ENCODE data around the gene EEF1AKMT1. TPM values are rescaled to one million over a fixed set of nuclear protein-coding genes. Genes with fewer than 3 reads are reported as not detected.

Gene EEF1AKMT1
- total and polyA plus RNA-seq, 2 experiments from 2014 or later: 3.2 to 7.6 TPM

GRCh38 chr13:20713014-20713376, 60.8 kb downstream of the EEF1AKMT1 start (continued):
- TF ChIP-seq POLR2AphosphoS5 (IDR thresholded peaks at IDR 0.05; ENCODE audit: low read depth): no peak
- TF ChIP-seq, protein P1, sequence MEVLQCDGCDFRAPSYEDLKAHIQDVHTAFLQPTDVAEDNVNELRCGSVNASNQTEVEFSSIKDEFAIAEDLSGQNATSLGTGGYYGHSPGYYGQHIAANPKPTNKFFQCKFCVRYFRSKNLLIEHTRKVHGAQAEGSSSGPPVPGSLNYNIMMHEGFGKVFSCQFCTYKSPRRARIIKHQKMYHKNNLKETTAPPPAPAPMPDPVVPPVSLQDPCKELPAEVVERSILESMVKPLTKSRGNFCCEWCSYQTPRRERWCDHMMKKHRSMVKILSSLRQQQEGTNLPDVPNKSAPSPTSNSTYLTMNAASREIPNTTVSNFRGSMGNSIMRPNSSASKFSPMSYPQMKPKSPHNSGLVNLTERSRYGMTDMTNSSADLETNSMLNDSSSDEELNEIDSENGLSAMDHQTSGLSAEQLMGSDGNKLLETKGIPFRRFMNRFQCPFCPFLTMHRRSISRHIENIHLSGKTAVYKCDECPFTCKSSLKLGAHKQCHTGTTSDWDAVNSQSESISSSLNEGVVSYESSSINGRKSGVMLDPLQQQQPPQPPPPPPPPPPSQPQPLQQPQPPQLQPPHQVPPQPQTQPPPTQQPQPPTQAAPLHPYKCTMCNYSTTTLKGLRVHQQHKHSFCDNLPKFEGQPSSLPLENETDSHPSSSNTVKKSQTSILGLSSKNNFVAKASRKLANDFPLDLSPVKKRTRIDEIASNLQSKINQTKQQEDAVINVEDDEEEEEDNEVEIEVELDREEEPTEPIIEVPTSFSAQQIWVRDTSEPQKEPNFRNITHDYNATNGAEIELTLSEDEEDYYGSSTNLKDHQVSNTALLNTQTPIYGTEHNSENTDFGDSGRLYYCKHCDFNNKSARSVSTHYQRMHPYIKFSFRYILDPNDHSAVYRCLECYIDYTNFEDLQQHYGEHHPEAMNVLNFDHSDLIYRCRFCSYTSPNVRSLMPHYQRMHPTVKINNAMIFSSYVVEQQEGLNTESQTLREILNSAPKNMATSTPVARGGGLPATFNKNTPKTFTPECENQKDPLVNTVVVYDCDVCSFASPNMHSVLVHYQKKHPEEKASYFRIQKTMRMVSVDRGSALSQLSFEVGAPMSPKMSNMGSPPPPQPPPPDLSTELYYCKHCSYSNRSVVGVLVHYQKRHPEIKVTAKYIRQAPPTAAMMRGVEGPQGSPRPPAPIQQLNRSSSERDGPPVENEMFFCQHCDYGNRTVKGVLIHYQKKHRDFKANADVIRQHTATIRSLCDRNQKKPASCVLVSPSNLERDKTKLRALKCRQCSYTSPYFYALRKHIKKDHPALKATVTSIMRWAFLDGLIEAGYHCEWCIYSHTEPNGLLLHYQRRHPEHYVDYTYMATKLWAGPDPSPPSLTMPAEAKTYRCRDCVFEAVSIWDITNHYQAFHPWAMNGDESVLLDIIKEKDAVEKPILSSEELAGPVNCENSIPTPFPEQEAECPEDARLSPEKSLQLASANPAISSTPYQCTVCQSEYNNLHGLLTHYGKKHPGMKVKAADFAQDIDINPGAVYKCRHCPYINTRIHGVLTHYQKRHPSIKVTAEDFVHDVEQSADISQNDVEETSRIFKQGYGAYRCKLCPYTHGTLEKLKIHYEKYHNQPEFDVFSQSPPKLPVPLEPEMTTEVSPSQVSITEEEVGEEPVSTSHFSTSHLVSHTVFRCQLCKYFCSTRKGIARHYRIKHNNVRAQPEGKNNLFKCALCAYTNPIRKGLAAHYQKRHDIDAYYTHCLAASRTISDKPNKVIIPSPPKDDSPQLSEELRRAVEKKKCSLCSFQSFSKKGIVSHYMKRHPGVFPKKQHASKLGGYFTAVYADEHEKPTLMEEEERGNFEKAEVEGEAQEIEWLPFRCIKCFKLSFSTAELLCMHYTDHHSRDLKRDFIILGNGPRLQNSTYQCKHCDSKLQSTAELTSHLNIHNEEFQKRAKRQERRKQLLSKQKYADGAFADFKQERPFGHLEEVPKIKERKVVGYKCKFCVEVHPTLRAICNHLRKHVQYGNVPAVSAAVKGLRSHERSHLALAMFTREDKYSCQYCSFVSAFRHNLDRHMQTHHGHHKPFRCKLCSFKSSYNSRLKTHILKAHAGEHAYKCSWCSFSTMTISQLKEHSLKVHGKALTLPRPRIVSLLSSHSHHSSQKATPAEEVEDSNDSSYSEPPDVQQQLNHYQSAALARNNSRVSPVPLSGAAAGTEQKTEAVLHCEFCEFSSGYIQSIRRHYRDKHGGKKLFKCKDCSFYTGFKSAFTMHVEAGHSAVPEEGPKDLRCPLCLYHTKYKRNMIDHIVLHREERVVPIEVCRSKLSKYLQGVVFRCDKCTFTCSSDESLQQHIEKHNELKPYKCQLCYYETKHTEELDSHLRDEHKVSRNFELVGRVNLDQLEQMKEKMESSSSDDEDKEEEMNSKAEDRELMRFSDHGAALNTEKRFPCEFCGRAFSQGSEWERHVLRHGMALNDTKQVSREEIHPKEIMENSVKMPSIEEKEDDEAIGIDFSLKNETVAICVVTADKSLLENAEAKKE (CRISPR knock-in tag; IDR thresholded peaks at IDR 0.05): no peak
- no peak for TF ChIP-seq NANOG (IDR thresholded peaks at IDR 0.05; ENCODE audit: borderline replicate concordance)
- TF ChIP-seq EZH2phosphoT487 (IDR thresholded peaks at IDR 0.05; ENCODE audit: unreplicated experiment): no peak
- TF ChIP-seq STAT1 (IDR thresholded peaks at IDR 0.05; ENCODE audit: unreplicated experiment): no peak
- no peak for TF ChIP-seq JUNB (IDR thresholded peaks at IDR 0.05; ENCODE audit: unreplicated experiment)

GRCh38 chr13:20711301-20712044, 62.3 kb downstream of the EEF1AKMT1 start:
- peaks cover 11% of the 10 kb centered on the region for H3K4me1 ChIP-seq (ENCODE audit: insufficient read depth)
- peaks cover 14% of the 10 kb centered on the region for H3K27me3 Mint-ChIP-seq (ENCODE audit: insufficient read depth, low read depth, poor library complexity)
- H3K9me3 Mint-ChIP-seq: no peaks in the 10 kb centered on the region
- H3K4me2 ChIP-seq: no peak overlapping the region
- H3K27me3 ChIP-seq (ENCODE audit: insufficient read depth): no peaks in the 10 kb centered on the region; the same call in 1 of the 2 replicates
- H3K27ac ChIP-seq (ENCODE audit: low read depth): no peak overlapping the region
- H3K4me3 Mint-ChIP-seq: no peak overlapping the region
- H4K20me1 ChIP-seq (replicated peaks; ENCODE audit: insufficient read depth): no peaks in the 10 kb centered on the region
- peak; percentile 58 for ATAC-seq
- no peaks in the 10 kb centered on the region for H3F3A ChIP-seq (replicated peaks; ENCODE audit: low read depth)
- DNase-seq (ENCODE audit: low spot score): peak; percentile 86
- no peak for TF ChIP-seq CREB1 (CRISPR knock-in tag; IDR thresholded peaks at IDR 0.05; ENCODE audit: low read depth)
- no peak for TF ChIP-seq EZH2 (IDR thresholded peaks at IDR 0.05; ENCODE audit: low read depth, unreplicated experiment)
- TF ChIP-seq, protein P1 (CRISPR knock-in tag; IDR thresholded peaks at IDR 0.05): no peak
- H3K4me3 ChIP-seq: no peak overlapping the region
- no peak overlapping the region for H2AFZ ChIP-seq
- peaks cover 18% of the 10 kb centered on the region for H3K4me1 Mint-ChIP-seq
- no peaks in the 10 kb centered on the region for H3K9me2 ChIP-seq (ENCODE audit: insufficient read depth)
- H3K27ac Mint-ChIP-seq: no peak overlapping the region
- no peaks in the 10 kb centered on the region for H3K36me3 ChIP-seq (ENCODE audit: insufficient read depth)
- H3K36me3 Mint-ChIP-seq (ENCODE audit: low read depth): no peaks in the 10 kb centered on the region; the same call in 2 of the 3 replicates
- H3K79me2 ChIP-seq (replicated peaks; ENCODE audit: insufficient read depth): no peaks in the 10 kb centered on the region

All from GM23338 (cell line).